ENCODE data around the gene MED1.

MED1 gene

DNA sequence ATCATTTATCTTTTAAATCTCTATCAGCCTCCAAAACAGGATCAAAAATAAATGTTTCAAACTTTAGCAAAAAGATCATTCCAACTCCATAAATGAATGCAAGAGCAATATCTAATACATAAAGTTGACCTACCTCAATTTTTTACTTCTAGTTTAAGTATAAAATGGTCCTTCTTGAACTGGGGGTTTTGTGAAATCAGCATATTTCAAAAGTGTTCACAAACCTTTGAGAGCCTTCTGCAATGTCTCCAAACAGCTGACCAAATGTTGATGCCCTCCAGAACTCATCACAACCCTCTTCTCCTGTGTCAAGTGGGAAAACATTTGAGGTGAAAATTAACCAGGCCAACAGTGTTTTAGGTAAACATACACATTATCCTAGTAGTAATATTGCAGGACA lies 7.7 kb downstream of the MED1 start:
- no peak for TF ChIP-seq YY1 (IDR thresholded peaks at IDR 0.05; ENCODE audit: low read depth)
- no peak for TF ChIP-seq USF1 (IDR thresholded peaks at IDR 0.05)
- no peak for TF ChIP-seq TAF1 (IDR thresholded peaks at IDR 0.05; ENCODE audit: low read depth)
- no peak for TF ChIP-seq RAD21 (IDR thresholded peaks at IDR 0.05; ENCODE audit: low read depth)
- TF ChIP-seq NFIC (IDR thresholded peaks at IDR 0.05) = no peak
- TF ChIP-seq FOXM1 (IDR thresholded peaks at IDR 0.05; ENCODE audit: borderline replicate concordance, low read depth) = no peak
- TF ChIP-seq EGR1 (IDR thresholded peaks at IDR 0.05) = no peak
- no peak for TF ChIP-seq CEBPB (IDR thresholded peaks at IDR 0.05)
- TF ChIP-seq TEAD4 (IDR thresholded peaks at IDR 0.05) = no peak
- TF ChIP-seq CREB1 (IDR thresholded peaks at IDR 0.05; ENCODE audit: low read depth) = no peak

DNA sequence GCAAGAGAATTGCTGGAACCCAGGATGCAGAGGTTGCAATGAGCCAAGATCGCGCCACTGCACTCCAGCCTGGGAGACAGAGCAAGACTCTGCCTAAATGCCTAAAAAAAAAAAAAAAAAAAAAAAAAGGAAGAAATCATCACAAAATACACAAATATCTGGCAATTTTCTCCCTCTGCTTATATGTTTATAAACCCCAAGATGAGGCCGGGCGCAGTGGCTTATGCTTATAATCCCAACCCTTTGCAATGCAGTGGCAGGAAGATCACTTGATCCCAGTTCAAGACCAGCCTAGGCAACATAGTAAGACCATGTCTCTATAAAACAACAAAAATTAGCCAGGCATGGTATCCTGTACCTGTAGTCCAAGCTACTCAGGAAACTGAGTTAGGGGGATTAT lies 21.5 kb downstream of the MED1 start:
- no peak for TF ChIP-seq EGR1 (IDR thresholded peaks at IDR 0.05)
- no peak for TF ChIP-seq NFIC (IDR thresholded peaks at IDR 0.05)
- no peak for TF ChIP-seq CEBPB (IDR thresholded peaks at IDR 0.05)
- TF ChIP-seq USF1 (IDR thresholded peaks at IDR 0.05) = no peak
- no peak for TF ChIP-seq TAF1 (IDR thresholded peaks at IDR 0.05; ENCODE audit: low read depth)
- TF ChIP-seq, protein P1, sequence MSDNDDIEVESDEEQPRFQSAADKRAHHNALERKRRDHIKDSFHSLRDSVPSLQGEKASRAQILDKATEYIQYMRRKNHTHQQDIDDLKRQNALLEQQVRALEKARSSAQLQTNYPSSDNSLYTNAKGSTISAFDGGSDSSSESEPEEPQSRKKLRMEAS (IDR thresholded peaks at IDR 0.05) = no peak
- no peak for TF ChIP-seq YY1 (IDR thresholded peaks at IDR 0.05; ENCODE audit: low read depth)
- TF ChIP-seq, protein P2, sequence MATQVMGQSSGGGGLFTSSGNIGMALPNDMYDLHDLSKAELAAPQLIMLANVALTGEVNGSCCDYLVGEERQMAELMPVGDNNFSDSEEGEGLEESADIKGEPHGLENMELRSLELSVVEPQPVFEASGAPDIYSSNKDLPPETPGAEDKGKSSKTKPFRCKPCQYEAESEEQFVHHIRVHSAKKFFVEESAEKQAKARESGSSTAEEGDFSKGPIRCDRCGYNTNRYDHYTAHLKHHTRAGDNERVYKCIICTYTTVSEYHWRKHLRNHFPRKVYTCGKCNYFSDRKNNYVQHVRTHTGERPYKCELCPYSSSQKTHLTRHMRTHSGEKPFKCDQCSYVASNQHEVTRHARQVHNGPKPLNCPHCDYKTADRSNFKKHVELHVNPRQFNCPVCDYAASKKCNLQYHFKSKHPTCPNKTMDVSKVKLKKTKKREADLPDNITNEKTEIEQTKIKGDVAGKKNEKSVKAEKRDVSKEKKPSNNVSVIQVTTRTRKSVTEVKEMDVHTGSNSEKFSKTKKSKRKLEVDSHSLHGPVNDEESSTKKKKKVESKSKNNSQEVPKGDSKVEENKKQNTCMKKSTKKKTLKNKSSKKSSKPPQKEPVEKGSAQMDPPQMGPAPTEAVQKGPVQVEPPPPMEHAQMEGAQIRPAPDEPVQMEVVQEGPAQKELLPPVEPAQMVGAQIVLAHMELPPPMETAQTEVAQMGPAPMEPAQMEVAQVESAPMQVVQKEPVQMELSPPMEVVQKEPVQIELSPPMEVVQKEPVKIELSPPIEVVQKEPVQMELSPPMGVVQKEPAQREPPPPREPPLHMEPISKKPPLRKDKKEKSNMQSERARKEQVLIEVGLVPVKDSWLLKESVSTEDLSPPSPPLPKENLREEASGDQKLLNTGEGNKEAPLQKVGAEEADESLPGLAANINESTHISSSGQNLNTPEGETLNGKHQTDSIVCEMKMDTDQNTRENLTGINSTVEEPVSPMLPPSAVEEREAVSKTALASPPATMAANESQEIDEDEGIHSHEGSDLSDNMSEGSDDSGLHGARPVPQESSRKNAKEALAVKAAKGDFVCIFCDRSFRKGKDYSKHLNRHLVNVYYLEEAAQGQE (IDR thresholded peaks at IDR 0.05; ENCODE audit: low read depth) = no peak

DNA sequence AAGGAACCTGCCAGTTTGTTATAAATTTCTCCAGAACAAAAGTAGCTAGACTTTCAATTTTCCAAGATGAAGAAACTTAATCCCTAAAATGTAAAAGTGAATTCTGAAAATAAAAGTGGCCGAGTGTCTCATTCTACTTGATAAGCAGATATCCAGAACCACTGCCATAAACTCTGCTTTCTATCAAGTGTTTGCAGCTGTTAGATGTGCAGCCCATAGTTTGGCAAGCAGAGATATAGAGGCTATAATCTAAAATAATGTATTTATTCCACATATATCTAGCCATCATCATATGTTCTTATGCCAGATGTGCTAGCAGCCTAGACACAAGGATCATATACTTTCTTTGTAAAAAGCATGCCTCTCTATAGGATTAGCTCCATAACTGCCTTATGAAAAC lies 34.9 kb downstream of the MED1 start:
- TF ChIP-seq TCF12 (IDR thresholded peaks at IDR 0.05; ENCODE audit: low read depth) (no peak), USF1 (IDR thresholded peaks at IDR 0.05) (no peak), EP300 (IDR thresholded peaks at IDR 0.05; ENCODE audit: borderline replicate concordance) (no peak), YY1 (IDR thresholded peaks at IDR 0.05; ENCODE audit: low read depth) (no peak), RAD21 (IDR thresholded peaks at IDR 0.05; ENCODE audit: low read depth) (no peak), EGR1 (IDR thresholded peaks at IDR 0.05) (no peak)

DNA sequence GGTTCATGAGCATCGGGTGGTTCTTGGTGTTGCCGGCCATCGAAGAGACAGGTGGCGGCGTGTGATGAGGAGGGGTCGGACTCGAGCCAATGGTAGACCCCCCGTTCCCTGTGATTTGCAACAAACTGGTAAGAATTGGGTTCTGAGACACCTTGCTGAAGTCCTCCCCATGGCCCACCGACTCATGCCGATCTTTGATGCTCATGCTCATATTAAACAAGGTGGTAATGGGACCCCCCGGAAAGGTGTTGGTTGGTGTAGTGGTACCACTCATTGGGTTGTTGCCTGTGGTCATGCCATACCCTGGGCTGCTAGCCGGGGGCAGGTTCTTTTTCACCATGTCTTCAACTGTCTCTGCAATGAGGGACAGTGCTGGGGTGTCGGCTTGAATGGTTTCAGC lies 40.8 kb downstream of the MED1 start:
- TF ChIP-seq ZBTB7A (IDR thresholded peaks at IDR 0.05; ENCODE audit: low read depth) (no peak), EGR1 (IDR thresholded peaks at IDR 0.05) (no peak), YY1 (IDR thresholded peaks at IDR 0.05; ENCODE audit: low read depth) (no peak), CREB1 (IDR thresholded peaks at IDR 0.05; ENCODE audit: low read depth) (no peak), TCF12 (IDR thresholded peaks at IDR 0.05; ENCODE audit: low read depth) (no peak), NFIC (IDR thresholded peaks at IDR 0.05) (no peak), CEBPB (IDR thresholded peaks at IDR 0.05) (no peak), EP300 (IDR thresholded peaks at IDR 0.05; ENCODE audit: borderline replicate concordance) (no peak), RAD21 (IDR thresholded peaks at IDR 0.05; ENCODE audit: low read depth) (no peak), TAF1 (IDR thresholded peaks at IDR 0.05; ENCODE audit: low read depth) (no peak), TEAD4 (IDR thresholded peaks at IDR 0.05) (no peak), USF1 (IDR thresholded peaks at IDR 0.05) (no peak), FOXM1 (IDR thresholded peaks at IDR 0.05; ENCODE audit: borderline replicate concordance, low read depth) (no peak)
- TF ChIP-seq, protein P2 (IDR thresholded peaks at IDR 0.05; ENCODE audit: low read depth) = no peak
- TF ChIP-seq, protein P1 (IDR thresholded peaks at IDR 0.05) = no peak

DNA sequence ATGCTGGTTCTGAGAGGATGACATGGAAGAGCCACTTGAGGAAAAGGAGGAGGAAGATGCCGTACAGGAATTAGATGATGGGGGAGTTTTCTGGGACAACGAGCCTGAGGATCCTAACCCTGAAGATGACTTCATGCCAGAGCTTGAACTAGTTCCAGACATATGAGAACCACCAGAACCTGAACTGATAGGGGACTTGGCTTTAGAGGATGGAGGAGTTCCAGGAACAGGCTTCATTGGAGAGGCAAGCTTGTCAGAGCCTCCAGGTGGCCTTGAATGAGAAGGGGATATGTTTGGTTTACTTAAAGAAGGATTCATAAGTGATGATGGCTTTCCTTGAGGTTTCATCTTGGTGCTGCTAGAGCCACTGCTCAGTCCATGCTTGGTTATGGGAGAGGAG lies 42.7 kb downstream of the MED1 start:
- TF ChIP-seq CREB1 (IDR thresholded peaks at IDR 0.05; ENCODE audit: low read depth) (no peak), ZBTB7A (IDR thresholded peaks at IDR 0.05; ENCODE audit: low read depth) (no peak), TAF1 (IDR thresholded peaks at IDR 0.05; ENCODE audit: low read depth) (no peak), RAD21 (IDR thresholded peaks at IDR 0.05; ENCODE audit: low read depth) (no peak), YY1 (IDR thresholded peaks at IDR 0.05; ENCODE audit: low read depth) (no peak), EP300 (IDR thresholded peaks at IDR 0.05; ENCODE audit: borderline replicate concordance) (no peak), TCF12 (IDR thresholded peaks at IDR 0.05; ENCODE audit: low read depth) (no peak)
- TF ChIP-seq, protein P1 (IDR thresholded peaks at IDR 0.05) = no peak
- TF ChIP-seq, protein P2 (IDR thresholded peaks at IDR 0.05; ENCODE audit: low read depth) = no peak

Data from Ishikawa (cell line).